NCI-H69 (cell line): ENCODE data around the gene TRIM16.
"Not testable (repeated sequence)": the region's sequence is repeated elsewhere in the genome, so short reads cannot be mapped to it uniquely, and the experiment has no call there.

Experiments
- DNase-seq: peaks from one replicate; lab custom pipeline; 2025; lab: John Stamatoyannopoulos, UW

TRIM16 gene

DNA sequence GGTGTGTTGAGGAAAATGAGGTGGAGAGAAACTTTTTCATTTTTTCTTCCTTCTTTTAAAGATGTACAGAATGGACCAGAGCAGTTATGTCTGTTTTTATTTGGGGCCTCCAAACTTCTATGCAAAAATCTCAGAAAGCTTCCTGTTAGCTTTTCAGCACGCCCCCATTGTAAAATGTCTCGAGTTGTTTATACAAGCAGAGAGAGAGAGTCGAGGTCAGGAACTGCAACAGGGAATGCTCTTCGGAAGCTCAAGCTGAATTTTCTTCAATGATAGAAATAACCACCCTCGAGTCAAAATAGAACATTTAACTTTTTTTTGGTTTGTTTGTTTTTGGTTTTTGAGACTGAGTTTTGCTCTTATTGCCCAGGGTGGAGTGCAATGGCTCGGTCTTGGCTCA is 68.3 kb downstream of the TRIM16 start:
- not testable (repeated sequence) for DNase-seq

DNA sequence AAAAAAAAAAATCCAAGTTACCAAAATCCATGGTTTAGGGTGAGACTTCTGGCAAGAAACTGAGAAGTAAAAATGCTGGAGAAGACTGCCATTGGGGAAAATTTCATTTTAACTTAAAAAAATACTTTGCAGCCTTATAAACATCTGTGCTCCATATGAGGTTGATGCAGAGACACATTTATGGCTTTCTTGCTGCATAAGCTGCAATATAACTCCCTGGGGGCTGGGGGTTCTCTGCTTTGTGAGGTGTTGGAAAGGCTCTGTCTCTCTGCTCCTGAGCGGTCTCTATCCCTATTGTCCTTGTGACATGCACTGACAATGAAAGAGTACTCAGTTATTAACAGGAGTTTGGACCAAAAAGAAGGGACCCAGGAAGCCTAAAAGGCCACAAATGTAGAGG is 71.0 kb downstream of the TRIM16 start:
- DNase-seq = not testable (repeated sequence)

DNA sequence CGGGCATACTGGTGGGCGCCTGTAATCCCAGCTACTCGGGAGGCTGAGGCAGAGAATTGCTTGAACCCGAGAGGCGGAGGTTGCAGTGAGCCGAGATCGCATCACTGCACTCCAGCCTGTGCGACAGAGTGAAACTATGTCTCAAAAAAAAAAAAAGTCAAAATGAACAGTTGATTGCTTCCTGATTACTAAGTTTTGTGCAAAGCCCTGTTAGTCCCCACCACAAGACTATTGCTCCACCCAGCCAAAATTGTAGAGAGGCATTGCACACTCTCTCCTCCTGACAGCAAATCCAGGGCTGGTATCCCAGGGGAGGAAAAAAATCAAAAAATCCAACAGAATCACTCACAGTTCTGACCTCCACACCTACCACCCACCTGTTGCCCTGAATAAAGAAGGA is 91.2 kb downstream of the TRIM16 start:
- DNase-seq = not testable (repeated sequence)

DNA sequence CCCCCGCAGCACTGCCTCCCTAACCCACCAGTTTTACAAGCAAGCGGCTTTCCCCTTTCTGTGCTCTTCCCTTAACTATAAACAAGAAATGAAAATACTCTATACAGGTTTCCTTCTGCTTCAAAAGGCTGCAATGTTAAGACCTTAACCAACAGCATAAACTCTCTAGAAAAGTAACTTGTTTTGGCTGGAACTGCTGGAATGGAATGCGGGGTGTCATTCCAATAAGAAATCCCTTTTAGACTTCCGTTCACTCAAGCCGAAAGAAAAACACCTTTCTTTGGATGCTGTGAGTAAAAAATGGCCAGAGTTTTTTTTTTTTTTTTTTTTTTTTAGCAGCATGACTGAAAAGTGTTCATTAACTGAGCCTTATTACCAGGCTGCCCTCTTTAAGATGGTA is 92.1 kb downstream of the TRIM16 start:
- DNase-seq = not testable (repeated sequence)

DNA sequence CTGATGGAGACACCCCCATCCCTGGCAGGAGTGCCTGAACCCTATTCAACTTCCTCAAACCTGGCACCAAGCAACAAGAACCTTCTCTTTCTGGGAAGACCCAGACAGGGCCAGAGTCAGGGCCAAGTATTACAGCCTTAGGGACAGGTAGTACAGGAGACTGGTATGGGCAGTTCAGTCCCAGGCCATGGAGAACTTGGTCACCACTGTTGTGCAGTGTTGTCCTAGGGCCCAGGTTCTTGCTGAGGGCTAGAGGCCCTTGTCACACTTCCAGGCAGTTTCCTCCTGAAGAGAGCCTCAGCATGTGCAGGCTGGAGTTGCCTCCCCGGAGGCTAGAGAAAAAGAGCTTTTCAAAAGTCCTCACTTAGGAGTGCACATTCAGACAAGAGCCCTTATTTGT is 93.3 kb downstream of the TRIM16 start:
- DNase-seq = not testable (repeated sequence)

DNA sequence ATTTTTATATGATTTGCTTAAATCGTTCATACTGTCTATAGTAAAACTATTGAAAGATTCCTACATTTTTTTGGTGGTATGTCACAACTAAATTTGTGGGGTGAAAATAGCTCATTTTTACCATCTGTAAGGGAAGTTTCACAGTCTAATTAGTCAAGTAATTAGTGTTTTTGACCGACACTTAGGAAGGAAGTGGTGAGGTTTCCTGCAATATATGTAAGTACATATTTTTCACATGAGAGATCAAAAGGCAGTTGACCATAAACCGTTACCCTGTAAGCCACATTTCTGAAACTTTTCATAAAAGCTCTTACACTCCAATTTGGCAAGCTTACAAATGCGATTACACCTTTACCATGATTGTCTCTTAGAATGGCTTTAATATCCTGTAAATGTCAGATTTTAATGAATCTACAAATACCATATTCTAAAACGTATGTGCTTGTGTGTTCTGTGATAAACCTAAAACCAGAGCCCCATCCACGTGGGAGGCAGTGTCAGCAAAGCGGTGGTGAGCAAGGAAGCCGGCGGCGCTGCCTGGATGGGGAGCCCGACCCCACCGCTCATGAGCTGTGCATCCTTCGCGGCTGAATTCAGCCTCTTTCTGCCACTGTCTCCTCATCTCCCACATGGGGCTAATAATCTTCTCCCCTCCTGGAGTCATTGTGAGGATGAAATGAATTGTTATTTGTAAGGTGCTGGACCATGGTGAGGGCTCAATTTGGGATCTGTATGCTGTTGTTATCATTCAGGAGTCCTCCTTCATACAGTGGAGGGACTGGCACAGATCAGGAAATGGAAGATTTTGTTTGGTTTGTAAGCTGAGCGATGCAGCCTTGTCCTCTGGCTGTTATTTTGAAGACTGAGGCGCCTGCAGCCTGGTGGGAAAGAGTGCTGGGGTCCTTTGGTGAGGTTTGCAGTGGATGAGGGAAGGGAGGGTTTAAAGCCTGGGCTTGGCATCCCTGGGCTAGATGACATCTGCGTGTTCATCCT is 94.3 kb downstream of the TRIM16 start:
- DNase-seq = not testable (repeated sequence)

DNA sequence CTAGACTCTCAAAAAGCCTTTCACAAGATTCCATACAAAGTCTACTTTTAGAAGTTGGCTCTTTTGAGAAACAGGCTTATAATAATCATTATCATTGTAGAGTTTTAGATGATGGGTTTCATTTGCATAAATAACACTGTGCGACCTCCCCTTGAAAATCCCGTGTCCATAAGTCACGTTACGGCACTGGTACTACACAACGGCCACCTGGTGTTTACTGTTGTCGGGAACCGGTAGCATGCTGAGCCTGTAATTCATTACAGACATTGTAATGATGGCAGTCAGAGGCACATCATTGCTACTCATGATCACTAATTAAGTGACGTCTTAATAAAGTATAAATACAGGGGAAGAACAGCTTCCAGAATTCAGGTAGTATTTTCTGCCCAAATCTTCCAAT is 96.1 kb downstream of the TRIM16 start:
- DNase-seq = peak; percentile 39

DNA sequence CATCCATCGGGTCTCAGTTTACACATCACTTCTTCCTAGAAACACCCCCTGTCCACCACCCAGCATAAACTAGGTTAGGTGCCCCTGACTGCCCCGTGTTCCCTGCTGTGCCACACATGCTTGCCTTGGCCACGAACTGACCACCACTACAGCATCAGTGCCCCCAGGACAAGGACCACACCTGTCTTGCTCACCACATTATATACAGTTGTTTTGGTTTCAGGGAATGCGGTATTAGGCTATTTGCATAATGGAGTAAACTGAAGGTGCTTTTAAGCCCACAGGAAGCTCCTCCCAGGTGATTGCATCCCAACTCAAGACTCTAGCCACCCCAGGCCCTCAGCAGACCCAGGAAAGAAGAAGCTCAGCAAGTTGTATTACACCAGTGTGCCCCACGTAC is 100.8 kb downstream of the TRIM16 start:
- not testable (repeated sequence) for DNase-seq

DNA sequence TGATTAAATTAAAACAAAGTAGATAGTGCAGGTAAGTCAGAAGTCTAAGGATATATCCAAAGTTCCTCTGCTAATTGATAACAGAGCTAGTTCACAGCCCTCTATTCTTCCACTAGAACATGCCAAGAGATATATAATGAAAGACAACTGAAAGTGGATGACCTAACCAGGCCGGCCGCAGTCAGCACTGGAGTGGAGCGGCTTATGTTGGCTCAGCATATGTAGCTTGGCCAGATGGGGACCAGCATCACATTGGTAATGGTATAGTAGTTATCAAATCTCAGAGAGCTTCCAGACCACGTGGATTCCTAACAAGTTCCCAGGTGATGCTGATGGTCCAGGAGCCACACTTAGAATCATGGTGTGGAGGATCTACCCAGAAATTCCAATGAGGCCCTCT is 102.6 kb downstream of the TRIM16 start:
- DNase-seq = not testable (repeated sequence)
